ENCODE results near the gene LIG3.
"Not testable (repeated sequence)": the region's sequence is repeated elsewhere in the genome, so short reads cannot be mapped to it uniquely, and the experiment has no call there.

Gene LIG3

GRCh38 chr17:35045458-35045979 lies 65.2 kb downstream of the LIG3 start:
- DNase-seq: not testable (repeated sequence)

GRCh38 chr17:35046245-35046644 lies 65.9 kb downstream of the LIG3 start:
- no peak for DNase-seq

GRCh38 chr17:35046740-35047283 lies 66.5 kb downstream of the LIG3 start:
- DNase-seq: no peak

- DNase-seq: no peak
These were observed 68.5 kb downstream of the LIG3 start for GRCh38 chr17:35048685-35049379.

- no peak for DNase-seq
These were observed 69.9 kb downstream of the LIG3 start for GRCh38 chr17:35050170-35050569.

- DNase-seq: no peak
These were observed 70.9 kb downstream of the LIG3 start for GRCh38 chr17:35051183-35051578.

GRCh38 chr17:35051579-35052240 lies 71.4 kb downstream of the LIG3 start:
- DNase-seq: no peak

- no peak for DNase-seq
These were observed 71.9 kb downstream of the LIG3 start for GRCh38 chr17:35052241-35052610.

- no peak for DNase-seq
These were observed 72.5 kb downstream of the LIG3 start for GRCh38 chr17:35052780-35053179.

GRCh38 chr17:35053204-35053603 lies 72.9 kb downstream of the LIG3 start:
- DNase-seq: no peak

- no peak for DNase-seq
These were observed 75.7 kb downstream of the LIG3 start for GRCh38 chr17:35056013-35056412.

GRCh38 chr17:35057332-35057915 lies 77.1 kb downstream of the LIG3 start:
- DNase-seq: no peak

Data from cerebellar nuclear complex (tissue), 1 donor.